ENCODE results near the gene CRACDL. TPM values are rescaled to one million over a fixed set of nuclear protein-coding genes. Genes with fewer than 3 reads are reported as not detected.

Gene CRACDL
- total and polyA plus RNA-seq, 2 of the 13 experiments (the other 11 are each of a cell fraction or from before 2014, with no cell fraction given), result 0.15 to 0.26 TPM

- no peak for ATAC-seq
- Histone ChIP-seq H3K27me3 (ENCODE audit: control insufficient read depth in 1 of 2, insufficient read depth in 2 of 2, low read length in 2 of 2) (no peaks in the 10 kb centered on the region), H3K4me3 (replicated peaks in 1 of 3; ENCODE audit: insufficient read depth in 1 of 3, low read depth in 2 of 3, low read length in 3 of 3) (no peak overlapping the region), H2AFZ (ENCODE audit: low read length) (no peak overlapping the region), H3K4me2 (ENCODE audit: low read depth, low read length) (no peak overlapping the region), H3K9ac (ENCODE audit: insufficient read depth, low read depth, low read length) (no peak overlapping the region), H3K27ac (ENCODE audit: extremely low read length, insufficient read depth, low read length) (no peak overlapping the region), H4K20me1 (ENCODE audit: insufficient read depth, low read length) (no peaks in the 10 kb centered on the region), H3K36me3 (replicated peaks in 1 of 2; ENCODE audit: control insufficient read depth in 1 of 2, insufficient read depth in 2 of 2, low read length in 2 of 2) (no peaks in the 10 kb centered on the region), H3K4me1 (ENCODE audit: insufficient read depth, low read length) (no peaks in the 10 kb centered on the region), H3K79me2 (ENCODE audit: insufficient read depth, low read length) (no peaks in the 10 kb centered on the region), H3K9me3 (ENCODE audit: low read length) (peaks cover 8% of the 10 kb centered on the region)
- no peak for DNase-seq (ENCODE audit: low spot score)
- no peak for FAIRE-seq
- POLR2A ChIA-PET, result no interaction called here
- intact Hi-C loops (cut with micrococcal nuclease; ENCODE audit: unreplicated experiment) (no loop called here), in situ Hi-C loops (cut with HindIII; ENCODE audit: extremely low pct_ligation_motif_present, low pct_unique_long_range_greater_than_20kb) (no loop called here)
- CTCF ChIA-PET (ENCODE audit: low intra/inter-chr PET ratio, low total read pairs), result no interaction called here
- BruUV-seq (replicated peaks), result no TSS peak
- 0% methylated on average over 1 of the region's 1 CpG for WGBS (ENCODE audit: low lambda C conversion rate)
- TF ChIP-seq KDM5B (CRISPR knock-in tag; IDR thresholded peaks at IDR 0.05; ENCODE audit: borderline replicate concordance) (no peak), SKI (IDR thresholded peaks at IDR 0.05; ENCODE audit: partially characterized antibody) (no peak), FLYWCH1 (CRISPR knock-in tag; IDR thresholded peaks at IDR 0.05) (no peak), ZFP91 (CRISPR knock-in tag; IDR thresholded peaks at IDR 0.05; ENCODE audit: borderline replicate concordance) (no peak), UBTF (CRISPR knock-in tag; IDR thresholded peaks at IDR 0.05) (no peak), ZNF782 (CRISPR knock-in tag; IDR thresholded peaks at IDR 0.05; ENCODE audit: borderline replicate concordance) (no peak), MZF1 (CRISPR knock-in tag; IDR thresholded peaks at IDR 0.05; ENCODE audit: borderline replicate concordance) (no peak), MXD3 (CRISPR knock-in tag; IDR thresholded peaks at IDR 0.05) (no peak), HOXA5 (CRISPR knock-in tag; IDR thresholded peaks at IDR 0.05) (no peak), ZNF576 (CRISPR knock-in tag; IDR thresholded peaks at IDR 0.05) (no peak), MEF2D (CRISPR knock-in tag; IDR thresholded peaks at IDR 0.05) (no peak)
Observed at GRCh38 chr2:98857001-98857400, 79.0 kb downstream of the CRACDL start.
